ENCODE measurements around the gene MPST.
"Not testable (repeated sequence)": the region's sequence is repeated elsewhere in the genome, so short reads cannot be mapped to it uniquely, and the experiment has no call there.

The MPST gene

DNA sequence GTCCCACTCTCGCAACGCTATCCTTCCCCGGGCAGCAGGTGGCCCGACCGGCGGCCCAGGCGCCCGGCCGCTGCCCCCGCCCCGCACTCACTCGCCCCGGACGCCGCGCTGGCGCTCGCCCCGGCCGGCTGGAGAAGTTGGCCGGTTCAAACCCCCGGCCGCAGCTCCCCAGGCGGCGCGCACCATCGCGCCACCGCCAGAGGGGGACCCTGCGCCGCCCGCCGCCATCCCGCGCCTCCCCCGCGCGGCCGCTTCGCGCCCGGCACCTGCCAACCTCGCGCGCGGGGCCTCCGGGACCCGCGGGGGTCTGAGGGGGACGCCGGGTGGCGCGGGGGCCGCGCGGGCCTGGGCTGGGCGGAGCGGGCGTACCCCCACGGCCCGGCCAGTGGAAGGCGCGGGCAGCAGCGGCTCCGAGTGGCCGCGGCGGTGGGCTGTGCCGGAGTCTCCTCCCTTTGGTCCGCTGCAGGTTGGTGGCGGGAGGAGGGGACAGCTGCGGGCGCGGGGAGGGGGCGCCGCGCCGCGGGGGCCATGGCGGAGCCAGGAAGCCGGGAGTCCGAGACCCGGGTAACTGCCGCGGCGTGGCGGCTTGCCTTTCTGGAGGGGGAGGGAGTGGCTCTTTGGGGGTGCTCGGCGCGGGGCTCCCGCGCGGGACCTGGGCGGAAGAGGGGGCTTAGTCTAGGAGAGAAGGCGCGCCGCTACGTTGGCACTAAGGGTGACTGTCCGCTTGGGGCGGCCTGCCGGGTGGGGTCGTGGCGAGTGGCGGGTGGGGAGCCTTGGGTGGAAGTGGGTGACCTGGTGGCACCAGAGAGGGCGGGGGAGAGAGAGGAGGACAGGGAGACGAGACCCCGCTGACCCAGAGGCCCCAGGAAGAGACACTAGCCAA lies at the start of gene MPST, which contains the start of gene TST:
Gene MPST, plus strand, starts transcription at position 434 of the 883 bp plus-strand sequence. Its CDS starts 95 bp downstream, at position 529.
Gene TST, minus strand, starts transcription at position 139 of the 883 bp plus-strand sequence. CDS start 715 bp downstream, outside the sequence.
- peak; percentile 40 for DNase-seq

DNA sequence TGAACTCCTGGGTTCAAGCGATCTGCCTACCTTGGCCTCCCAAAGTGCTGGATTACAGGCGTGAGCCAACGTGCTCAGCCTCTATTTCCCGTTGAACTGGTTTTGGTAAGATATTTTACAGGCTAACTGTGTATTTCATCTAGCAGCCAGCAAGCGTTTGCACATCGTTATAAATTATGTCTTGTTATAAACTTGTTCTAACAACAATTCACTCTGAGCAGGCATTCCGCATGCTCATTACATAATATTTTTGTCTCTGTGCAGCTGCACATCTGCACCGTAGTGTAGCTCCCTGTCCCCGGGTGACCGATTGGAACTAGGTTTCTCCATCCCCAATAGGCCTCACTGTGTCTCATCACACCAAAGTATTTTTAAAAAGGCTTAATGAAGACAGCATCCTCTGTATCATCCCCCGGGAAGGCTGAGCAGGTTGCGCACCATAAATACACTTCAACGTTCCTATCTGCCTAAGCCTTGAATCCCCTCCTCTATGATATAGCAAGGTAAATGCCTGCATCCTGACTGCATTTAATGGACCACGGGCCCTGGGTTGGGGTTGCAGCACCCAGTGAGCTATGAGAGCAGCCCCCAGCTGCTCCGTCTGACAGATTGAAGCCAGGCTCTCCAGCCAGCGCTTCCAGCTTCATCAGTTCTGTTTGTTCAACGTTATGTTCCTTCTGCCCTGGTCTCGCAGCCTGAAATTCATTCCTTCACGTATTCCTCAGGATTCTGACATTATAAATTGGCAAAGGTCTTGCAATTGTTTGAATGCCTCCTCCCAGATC lies 48.0 kb upstream of the MPST start:
- DNase-seq, result no peak

DNA sequence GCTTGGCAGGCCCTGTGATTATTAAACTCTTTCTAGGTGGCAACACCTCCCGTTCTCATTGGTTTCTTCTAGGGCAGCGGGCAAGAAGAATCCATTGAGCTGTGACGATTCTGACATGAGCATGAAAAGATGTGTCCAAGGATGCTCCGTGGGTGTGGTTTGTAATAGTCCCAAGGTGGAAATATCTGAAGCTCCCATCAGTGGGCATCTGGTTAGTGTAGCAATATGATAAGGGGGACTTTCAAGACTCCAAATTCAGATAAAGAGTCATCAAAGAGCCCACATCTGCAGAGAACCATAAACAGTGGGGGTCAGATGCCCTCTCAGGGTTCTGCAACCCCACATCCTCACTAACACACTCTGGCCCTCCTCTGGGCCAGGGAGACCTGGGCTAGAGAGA lies 42.9 kb upstream of the MPST start:
- no peak for DNase-seq

DNA sequence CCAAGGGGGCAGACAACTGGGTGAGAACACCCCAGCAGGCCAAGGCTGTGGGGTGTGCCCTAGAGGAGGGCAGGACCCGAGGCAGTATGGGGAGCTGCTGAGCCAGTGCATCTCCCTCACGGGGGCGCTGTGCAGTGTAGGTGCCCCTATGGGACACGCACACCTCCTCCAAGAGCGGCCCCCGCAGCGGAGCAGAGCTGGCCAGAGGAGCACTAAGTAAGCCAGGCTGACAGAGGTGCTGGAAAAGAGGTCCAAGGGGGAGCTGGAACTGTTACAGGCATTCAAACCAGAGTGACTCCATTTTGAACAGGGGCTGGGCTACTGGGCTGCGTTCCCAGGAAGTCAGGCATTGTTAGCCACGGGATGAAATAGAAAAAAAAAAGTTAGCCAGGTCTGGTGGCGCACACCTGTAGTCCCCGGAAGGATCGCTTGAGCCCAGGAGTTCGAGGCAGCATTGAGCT lies 42.1 kb upstream of the MPST start:
- peak; percentile 83 for DNase-seq

DNA sequence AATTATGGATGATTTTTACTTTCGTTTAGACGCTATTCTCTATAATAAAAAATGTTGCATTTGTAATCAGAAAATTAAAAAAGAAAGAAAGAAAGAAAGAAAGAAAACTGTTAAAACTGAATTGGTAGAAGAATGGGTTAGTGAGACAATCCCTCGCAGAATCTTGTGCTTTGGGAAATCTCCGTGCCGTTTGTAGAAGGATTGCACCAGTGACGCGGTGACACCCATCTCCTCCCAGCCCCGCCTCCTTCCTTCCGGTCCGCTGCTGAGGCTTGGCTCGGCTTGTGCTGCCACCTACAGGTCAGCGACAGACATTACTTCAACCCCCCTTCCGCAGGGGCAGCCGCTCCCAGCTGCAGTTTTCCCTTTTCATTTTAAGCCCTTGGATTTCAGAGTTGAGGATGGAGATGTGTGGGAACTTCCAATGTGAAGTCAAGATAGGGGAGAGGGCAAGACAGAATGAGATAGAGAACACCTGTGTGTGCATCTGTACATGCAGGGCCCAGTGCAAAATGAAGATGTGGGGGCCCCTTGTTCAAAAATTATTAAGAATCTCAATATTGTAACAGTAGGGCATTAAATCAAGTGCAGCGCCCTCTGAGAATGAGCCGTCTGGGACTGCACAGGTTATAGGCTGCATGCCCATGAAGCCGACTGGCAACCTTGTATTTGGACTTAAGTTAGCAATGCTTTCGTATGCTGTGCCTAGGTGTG lies 41.4 kb upstream of the MPST start:
- peak; percentile 89 for DNase-seq

DNA sequence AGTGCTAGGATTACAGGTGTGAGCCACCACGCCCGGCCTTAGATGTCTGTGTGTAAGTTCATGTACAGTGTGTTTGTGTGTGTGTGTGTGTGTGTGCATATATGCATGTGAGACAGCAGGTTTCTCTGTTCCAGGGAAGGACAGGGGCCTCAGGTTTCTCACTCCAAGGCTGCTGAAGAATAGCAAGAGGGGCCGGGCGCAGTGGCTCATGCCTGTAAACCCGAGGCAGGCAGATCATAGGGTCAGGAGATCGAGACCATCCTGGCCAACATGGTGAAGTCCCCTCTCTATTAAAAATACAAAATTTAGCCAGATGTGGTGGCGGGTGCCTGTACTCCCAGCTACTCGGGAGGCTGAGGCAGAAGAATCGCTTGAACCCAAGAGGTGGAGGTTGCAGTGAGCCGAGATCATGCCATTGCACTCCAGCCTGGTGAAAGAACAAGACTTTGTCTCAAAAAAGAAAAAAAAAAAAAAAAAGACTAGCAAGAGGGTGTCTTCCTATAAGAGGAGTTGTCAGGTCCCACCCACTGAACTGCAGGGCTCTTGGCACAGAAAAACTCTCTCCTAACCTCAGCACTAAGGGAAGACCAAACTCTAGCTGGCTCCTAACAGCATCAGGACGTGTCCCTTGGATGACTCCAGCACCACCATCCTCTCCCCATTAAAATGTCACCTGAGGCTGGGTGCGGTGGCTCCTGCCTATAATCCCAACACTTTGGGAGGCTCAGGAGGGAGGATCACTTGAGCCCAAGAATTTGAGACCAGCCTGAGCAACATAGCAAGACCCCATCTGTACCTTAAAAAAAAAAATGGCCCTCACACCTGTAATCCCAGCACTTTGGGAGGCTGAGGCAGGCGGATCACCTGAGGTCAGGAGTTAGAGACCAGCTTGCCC lies 40.3 kb upstream of the MPST start:
- DNase-seq, result no peak

DNA sequence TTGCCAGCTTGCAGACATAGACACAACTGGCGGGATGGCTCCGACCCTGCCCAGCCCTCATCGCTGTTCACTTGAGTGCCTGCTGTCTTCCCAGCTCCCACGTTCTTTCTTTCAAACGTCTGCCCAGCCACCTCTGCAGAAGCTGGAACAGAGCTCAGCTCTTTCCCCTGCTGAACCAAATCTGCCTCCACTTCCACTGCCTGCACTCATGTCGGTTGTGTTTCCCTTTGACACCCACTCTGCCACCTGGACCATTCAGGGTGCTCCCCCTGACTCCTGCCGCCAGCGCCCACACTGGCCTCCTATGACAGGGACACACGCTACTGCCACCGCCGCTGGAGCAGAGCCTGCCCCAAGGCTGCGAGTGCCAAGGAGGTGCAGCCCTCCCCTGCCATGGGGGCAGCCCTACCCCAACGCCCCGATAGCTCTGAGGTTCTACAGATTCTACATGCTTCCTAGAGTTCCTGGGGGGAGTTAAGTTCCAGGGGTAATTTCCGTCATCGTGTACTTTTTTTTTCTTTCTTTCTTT lies 38.2 kb upstream of the MPST start:
- no peak for DNase-seq

DNA sequence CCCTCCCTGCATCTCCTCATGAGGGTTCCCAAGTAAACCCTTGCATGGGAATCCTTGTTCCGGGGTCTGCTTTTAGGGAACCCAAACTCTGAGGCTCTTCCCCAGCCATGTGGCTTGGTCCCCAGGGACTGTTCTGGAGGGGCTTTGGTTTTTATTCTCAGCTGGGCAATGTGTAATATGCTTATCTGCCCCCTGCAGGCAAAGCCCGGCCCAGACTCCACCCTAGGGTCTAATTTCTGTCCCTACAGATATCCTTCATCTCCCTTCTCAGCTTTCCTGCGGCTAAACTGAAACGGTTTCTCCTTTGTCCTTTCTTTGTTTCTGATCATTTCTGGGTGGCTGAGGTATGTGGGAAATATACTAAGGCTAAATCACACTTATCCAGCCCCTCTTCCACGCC lies 37.4 kb upstream of the MPST start:
- DNase-seq, result no peak

DNA sequence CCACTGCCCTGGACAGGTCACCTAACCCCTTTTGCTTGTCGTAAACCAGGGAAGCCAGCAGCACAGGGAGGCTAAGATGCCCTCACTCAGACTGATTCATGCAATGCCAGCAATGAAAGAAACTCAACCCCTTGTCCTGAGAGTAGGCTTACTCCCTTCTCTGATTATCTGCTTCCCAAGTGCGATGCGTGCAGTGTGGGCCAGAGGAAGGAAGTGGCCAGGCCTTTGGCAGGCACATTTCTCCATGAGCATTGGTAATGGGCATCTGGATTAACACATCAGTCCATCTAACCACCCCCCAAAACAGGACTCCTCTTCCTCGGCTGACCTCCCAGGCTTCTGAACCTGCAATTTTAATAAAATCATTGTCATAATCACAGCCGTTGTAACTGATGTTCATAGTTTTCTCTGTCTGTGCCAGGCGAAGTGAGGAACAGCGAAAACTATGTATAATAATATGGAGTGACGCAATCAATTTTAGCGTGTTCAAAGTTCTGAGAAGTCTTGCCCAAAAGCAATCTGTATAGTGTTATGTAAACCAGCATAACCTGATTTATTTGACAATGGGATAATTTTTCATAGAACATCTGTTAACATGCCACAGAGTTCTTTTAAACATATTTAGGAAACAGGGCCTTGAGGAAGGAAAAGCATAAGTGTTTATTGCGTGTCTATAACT lies 34.2 kb upstream of the MPST start:
- no peak for DNase-seq

DNA sequence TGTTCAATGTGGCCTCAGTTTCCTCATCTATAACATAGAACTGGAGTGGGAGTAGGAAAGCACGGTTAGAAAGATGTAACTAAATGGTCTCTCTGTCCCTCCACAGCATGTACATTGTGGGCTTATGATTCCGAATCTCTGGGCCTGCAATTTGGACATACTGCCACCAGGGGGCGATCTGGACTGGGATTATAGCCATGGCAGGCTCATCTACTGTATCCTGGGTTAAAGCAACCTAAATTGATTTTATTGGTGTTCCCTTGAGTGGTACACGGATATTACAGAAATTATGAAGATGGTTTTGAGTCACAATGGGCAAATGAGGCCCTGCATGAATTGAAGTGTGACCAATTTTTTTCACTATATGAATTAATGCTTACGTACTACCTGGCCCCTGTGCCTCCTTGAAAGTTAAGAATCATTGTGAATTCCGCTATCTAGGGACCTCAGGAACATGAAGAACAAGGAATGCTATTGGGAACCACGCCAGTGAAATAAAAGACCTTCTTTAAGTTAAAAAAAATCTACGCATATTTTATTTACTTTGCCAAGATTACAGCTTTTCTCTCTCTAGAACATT lies 33.2 kb upstream of the MPST start:
- DNase-seq, result peak; percentile 22

DNA sequence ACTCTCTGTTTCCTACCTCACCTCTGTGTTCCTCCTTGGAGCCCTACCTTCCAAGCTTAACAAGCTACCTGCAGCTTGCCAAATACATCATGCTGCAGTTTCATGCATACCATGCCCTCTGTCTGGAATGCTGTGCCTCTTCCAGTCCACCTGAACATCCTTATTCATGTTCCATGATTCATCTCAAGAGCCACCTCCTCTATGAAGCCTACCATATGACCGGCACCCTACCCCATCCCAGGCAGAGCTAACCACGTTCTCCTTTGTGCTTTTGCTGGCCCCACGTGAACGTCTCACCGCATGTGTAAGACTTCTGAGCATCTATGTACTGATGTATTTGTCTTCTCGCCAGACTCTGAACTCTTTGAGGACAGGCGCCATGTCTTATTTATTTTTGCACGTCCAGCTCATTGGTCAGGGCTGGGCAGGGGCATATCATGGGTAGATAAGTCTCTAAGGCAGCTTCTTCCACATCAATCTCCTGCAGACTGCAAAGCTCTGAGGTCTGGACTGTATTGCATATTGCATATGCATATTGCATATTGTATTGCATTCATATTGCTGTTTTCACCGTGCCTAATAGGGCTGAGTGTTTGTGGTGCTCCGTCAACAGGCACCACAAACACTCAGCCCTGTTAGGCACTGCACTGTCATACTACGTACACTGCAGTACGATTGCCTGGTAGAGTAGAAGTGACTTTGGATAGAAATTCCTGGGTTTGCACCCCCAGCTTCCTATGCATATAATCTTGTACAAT lies 31.3 kb upstream of the MPST start:
- no peak for DNase-seq

DNA sequence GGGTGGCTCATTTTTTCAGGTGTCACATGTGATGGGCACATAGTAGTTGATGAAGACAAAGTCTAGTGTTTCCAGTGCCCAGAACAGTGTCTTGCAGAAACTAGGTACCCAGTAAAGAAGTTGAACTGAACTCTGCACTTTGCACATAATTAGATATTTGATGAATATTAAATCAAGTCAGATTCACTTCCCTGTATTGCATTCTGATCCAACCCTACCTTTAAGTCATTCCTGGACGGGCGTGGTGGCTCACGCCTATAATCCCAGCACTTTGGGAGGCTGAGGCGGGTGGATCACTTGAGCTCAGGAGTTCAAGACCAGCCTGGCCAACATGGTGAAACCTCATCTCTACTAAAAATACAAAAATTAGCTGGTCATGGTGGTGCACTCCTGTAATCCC lies 30.5 kb upstream of the MPST start:
- not testable (repeated sequence) for DNase-seq

DNA sequence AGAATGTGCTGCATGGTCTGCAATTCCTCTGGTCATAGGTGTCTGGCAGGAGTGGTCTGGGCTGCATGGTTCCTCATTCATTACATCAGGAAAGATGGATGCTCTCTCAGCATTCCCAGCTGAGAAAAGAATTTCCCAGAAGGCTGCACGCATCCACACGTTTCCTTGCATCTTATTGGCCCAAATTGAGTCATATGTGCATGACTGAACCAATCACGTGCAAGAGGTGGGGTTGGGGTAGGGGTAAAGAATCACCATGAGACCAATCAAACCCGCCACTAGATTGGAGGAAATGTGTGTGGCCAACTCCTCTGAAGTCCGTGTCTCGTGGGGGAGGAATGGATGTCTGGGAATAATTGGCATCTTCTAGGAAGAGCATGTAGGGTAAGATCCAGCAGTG lies 29.1 kb upstream of the MPST start:
- DNase-seq, result no peak

DNA sequence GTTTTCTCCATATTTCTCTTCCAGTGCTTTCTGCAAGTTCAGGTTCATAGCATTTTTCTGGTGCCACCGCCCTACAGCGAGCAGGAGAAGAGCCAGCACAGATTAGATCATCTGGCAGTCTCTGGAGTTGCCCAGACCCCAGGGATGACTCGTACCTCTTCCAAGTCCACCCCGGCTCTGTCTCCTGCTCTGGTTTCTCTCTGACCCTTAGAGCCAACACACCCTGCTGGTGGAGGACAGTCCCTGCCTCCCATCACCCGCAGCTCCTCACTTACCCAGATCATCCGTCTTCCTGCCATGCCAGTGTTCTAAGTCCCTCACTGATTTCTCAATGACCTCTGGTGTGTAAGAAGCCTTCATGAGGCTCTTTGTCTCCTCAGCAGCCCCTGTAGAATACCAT lies 28.3 kb upstream of the MPST start:
- DNase-seq, result no peak

DNA sequence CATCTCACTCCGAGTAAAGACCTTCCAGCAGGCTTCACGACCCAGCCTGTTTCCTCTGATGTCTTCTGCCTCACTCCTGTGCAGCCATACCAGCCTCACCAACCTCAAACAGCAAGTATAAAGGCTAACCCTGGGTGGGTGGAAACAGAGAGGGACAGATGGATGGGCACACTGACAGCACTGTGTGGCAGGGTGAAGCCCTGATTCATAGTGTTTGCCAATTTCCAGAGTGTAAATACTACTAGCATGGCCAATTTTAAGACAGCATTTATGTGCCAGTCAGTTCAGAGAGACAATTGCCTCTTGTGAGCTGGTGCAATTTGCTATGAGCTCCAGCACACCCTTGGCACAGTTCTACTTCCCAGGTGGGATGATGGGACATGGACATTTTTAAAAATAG lies 21.8 kb upstream of the MPST start:
- DNase-seq, result no peak

DNA sequence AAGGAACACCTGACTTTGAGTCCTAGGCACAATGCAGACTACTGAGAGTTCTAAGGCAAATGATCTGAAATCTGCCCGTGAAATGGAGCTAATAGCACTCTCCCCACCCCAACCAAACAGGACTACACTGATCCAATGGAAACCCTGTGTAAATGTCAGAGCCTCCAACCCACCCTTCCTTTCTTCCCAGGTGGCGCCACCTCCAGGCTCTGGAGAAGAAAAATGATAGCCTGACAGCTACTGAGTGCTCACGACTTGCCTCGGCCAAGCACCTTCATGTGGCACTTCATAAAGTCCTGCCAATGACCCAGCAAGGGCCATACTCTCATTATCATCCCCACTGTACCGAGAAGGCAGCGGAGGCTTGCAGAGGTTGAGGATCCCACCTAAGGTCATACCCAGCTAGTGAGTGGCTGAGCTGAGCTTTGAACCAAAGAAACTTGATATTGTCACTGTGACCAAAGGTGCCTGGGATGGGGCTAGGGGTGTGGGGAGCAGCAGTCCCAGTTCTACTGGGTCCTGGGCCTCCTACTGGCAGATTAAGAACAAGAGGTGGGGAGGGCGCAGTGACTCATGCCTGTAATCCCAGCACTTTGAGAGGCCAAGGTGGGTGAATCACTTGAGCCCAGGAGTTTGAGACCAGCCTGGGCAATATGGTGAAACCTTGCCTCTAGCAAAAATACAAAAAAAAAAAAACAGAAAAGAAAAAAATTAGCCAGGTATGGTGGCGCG lies 20.8 kb upstream of the MPST start:
- no peak for DNase-seq

DNA sequence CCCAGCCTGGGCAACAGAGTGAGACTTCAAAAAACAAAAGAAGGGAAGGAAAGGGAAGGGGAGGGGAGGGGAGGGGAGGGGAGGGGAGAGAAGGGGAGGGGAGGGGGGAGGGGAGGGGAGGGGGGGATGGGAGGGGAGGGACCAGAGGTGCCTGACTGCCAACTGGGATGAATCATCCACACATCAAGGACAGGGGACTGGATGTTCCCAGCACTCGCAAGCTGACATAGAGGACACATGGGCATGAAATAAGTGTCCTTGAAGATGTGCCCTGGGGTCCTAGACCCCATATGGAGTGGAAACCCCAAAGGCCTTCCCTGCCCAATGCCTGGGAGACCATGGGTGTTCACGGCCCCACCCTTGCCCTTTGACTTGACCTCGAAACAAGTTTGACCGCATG lies 20.1 kb upstream of the MPST start:
- DNase-seq, result no peak

DNA sequence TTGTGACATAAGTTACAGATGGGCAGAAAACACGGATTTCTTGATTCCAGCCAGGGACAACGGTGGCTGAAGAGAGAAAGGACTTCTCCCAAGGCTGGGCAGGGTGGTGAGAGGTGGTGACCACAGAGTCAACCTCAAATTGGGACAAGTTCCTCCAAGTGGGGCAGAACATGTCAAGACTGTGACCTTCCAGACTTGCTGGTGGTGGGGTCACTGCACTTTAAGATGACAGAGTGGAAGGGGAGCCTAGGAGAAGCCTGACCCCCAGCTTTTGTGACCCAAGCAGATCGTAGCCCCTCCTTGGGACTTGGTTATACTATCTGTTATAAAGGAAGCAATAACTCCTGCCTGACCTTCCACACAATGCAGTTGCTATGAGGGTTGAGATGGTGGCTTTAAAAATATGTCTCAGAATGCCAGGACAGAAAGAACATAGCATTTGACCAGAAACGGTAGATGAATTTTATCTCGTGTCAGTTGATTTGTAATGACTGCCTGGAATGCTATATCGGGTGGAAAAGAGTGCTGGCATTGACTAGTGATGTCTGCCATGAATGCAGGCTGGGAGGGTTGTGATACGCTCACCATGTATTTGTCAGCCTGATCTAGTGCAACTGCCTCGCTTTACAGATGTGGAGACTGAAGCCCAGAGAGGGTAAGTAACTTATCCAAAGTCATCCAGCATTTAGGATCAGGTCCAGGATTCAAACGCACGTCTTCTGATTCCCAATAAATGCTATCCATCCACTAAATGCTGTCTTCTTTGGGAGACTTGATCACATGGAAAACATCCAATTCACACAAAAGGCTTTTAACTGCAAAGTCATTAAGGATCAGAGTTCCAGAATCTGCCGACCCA lies 18.6 kb upstream of the MPST start:
- no peak for DNase-seq
